A549 (cell line): Measurements from ENCODE around the gene DLG4.

Experiments
- POLR2A ChIP-seq: IDR thresholded peaks from 2 replicates; pipeline ENCODE4 v1.6.1; 2012; ENCODE audit warnings: mild to moderate bottlenecking, low read length
- RCOR1 ChIP-seq: fragments of 150-350 bp; IDR thresholded peaks from 2 replicates; pipeline ENCODE4 v1.6.1; 2014; ENCODE audit warnings: antibody characterized with exemption, low read length, low read depth
- TF ChIP-seq, protein P1 (sequence below): fragments of >200 bp; sonication (Bioruptor Twin); formaldehyde crosslinking; IDR thresholded peaks from 3 replicates; pipeline ENCODE4 v1.5.1; 2016

DNA sequence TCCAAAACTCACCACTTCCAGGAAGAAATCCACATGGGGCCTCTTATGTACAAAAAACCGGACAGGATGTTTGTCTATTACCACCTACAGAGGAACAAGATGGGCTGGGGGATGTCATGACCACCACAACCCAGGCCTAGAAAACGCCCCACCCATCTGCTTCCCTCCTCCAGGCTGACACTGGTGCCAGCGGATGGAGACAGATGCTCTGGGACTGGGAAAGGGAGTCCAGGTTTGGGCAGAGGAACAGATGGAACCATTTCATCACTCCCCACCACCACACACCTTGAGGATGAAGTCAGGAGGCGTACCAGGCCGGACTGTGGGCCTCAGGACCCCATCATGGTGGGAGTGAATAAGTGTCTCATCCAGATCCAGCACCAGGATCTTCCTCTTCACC is 27.1 kb upstream of the DLG4 start:
- TF ChIP-seq, protein P1, sequence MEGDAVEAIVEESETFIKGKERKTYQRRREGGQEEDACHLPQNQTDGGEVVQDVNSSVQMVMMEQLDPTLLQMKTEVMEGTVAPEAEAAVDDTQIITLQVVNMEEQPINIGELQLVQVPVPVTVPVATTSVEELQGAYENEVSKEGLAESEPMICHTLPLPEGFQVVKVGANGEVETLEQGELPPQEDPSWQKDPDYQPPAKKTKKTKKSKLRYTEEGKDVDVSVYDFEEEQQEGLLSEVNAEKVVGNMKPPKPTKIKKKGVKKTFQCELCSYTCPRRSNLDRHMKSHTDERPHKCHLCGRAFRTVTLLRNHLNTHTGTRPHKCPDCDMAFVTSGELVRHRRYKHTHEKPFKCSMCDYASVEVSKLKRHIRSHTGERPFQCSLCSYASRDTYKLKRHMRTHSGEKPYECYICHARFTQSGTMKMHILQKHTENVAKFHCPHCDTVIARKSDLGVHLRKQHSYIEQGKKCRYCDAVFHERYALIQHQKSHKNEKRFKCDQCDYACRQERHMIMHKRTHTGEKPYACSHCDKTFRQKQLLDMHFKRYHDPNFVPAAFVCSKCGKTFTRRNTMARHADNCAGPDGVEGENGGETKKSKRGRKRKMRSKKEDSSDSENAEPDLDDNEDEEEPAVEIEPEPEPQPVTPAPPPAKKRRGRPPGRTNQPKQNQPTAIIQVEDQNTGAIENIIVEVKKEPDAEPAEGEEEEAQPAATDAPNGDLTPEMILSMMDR, result no peak
- TF ChIP-seq RCOR1 (no peak), POLR2A (no peak)
